OCI-LY7 (cell line): ENCODE results near the gene PRKG1. TPM values are rescaled to one million over a fixed set of nuclear protein-coding genes. Genes with fewer than 3 reads are reported as not detected.

ENCODE experiments used
- BruUV-seq: library from RNA; stranded (reverse); fragments of 400-500 nt; replicated peaks from 2 replicates; lab custom pipeline; 2021; lab: Mats Ljungman, UMichigan
- CTCF ChIA-PET: fragments of 300-600 bp; sonication (Branson Sonifier 250); formaldehyde crosslinking; loops from one replicate; lab custom pipeline; 2022; ENCODE audit warnings: antibody characterized with exemption; ENCODE audit not compliant: unreplicated experiment; lab: Charles Lee
- POLR2A ChIA-PET: fragments of 300-600 bp; sonication (Branson Sonifier 250); formaldehyde crosslinking; loops from one replicate; lab custom pipeline; 2022; ENCODE audit warnings: antibody characterized with exemption; lab: Charles Lee
- DNase-seq: peaks from one replicate; pipeline ENCODE4 v3.0.0-alpha.2; 2015; ENCODE audit warnings: low spot score
- H2AFZ ChIP-seq: fragments of 200-600 bp; sonication (generic), shearing (Covaris generic); 2 replicates; pipeline ENCODE4 v1.6.1; 2014; ENCODE audit warnings: mild to moderate bottlenecking, antibody characterized with exemption, low read length, moderate library complexity
- H3K27ac ChIP-seq: fragments of 200-600 bp; sonication (generic); 2 replicates; pipeline ENCODE4 v1.5.1; 2014; ENCODE audit warnings: mixed run types, low read depth, mild to moderate bottlenecking, moderate library complexity, low read length, inconsistent platforms; ENCODE audit not compliant: poor library complexity, severe bottlenecking
- H3K36me3 ChIP-seq: fragments of 200-600 bp; sonication (generic); 2 replicates; pipeline ENCODE4 v1.6.1; 2014; ENCODE audit warnings: mild to moderate bottlenecking, antibody characterized with exemption, low read length, moderate library complexity, mixed read lengths; ENCODE audit not compliant: insufficient read depth
- H3K4me1 ChIP-seq: fragments of 200-600 bp; sonication (generic); 2 replicates; pipeline ENCODE4 v1.5.1; 2014; ENCODE audit warnings: mild to moderate bottlenecking, low read length; ENCODE audit not compliant: insufficient read depth, poor library complexity, severe bottlenecking
- H3K4me2 ChIP-seq: fragments of 200-600 bp; sonication (generic); 2 replicates; pipeline ENCODE4 v1.6.1; 2014; ENCODE audit warnings: mild to moderate bottlenecking, low read length
- H3K4me3 ChIP-seq: fragments of 200-600 bp; sonication (generic); 2 replicates; pipeline ENCODE4 v1.5.1; 2014; ENCODE audit warnings: mild to moderate bottlenecking, low read depth, low read length; ENCODE audit not compliant: poor library complexity, severe bottlenecking
- H3K79me2 ChIP-seq: fragments of 200-600 bp; sonication (generic); 2 replicates; pipeline ENCODE4 v1.6.1; 2016; ENCODE audit warnings: low read depth, mild to moderate bottlenecking, low read length, moderate library complexity, mixed read lengths; ENCODE audit not compliant: insufficient read depth
- H3K9me2 ChIP-seq: fragments of 200-600 bp; sonication (generic); 2 replicates; pipeline ENCODE4 v1.6.1; 2016; ENCODE audit warnings: mild to moderate bottlenecking, low read length, mixed read lengths; ENCODE audit not compliant: insufficient read depth
- H3K9me3 ChIP-seq: fragments of 200-600 bp; sonication (generic); 2 replicates; pipeline ENCODE4 v1.6.1; 2014; ENCODE audit warnings: mild to moderate bottlenecking, mixed run types, low read length, mixed read lengths
- H4K20me1 ChIP-seq: fragments of 200-600 bp; sonication (generic); 2 replicates; pipeline ENCODE4 v1.6.1; 2014; ENCODE audit warnings: mild to moderate bottlenecking, antibody characterized with exemption, low read length, moderate library complexity, mixed read lengths; ENCODE audit not compliant: insufficient read depth
- CTCF ChIP-seq: fragments of 200-600 bp; sonication (generic); conservative IDR thresholded peaks from 2 replicates; pipeline ENCODE4 v1.5.1; 2014; ENCODE audit warnings: mild to moderate bottlenecking, antibody characterized with exemption, low read length, moderate library complexity, mixed read lengths
- EZH2phosphoT487 ChIP-seq: fragments of 200-600 bp; sonication (generic); IDR thresholded peaks from 2 replicates; pipeline ENCODE4 v1.6.1; 2018; ENCODE audit warnings: low read depth, borderline replicate concordance, mild to moderate bottlenecking, mixed run types, antibody characterized with exemption, low read length, moderate library complexity, mixed read lengths
- intact Hi-C: fragments of 100-400 bp; cut with micrococcal nuclease; formaldehyde crosslinking; loops from one replicate; pipeline ENCODE4 v1.10.0; 2022; ENCODE audit not compliant: unreplicated experiment
- total RNA-seq, 2 experiments: library from RNA; depleted of rRNA in 1 of 2; stranded (reverse); fragments of >200 nt in 1 of 2; shearing (Covaris generic) in 1 of 2; gene quantifications; 2 replicates each; pipeline ENCODE4 v1.2.3, GENCODE V29; 2014 to 2022

The PRKG1 gene
- total RNA-seq, 2 experiments from 2014 or later, result not detected

- Histone ChIP-seq H3K79me2 (no peaks in the 10 kb centered on the region), H3K4me3 (no peak overlapping the region), H3K9me3 (no peaks in the 10 kb centered on the region), H3K9me2 (no peaks in the 10 kb centered on the region), H4K20me1 (no peaks in the 10 kb centered on the region), H3K4me2 (no peak overlapping the region), H3K4me1 (no peaks in the 10 kb centered on the region), H3K27ac (no peak overlapping the region), H3K36me3 (no peaks in the 10 kb centered on the region), H2AFZ (no peak overlapping the region)
- intact Hi-C loops, result no loop called here
- ChIA-PET CTCF (no interaction called here), POLR2A (interaction anchor here (0.6 kb wide), 1 partner anchor 172 kb away, joined by 3 read pairs; no protein-coding TSS in a partner anchor)
- TF ChIP-seq CTCF, result no peak
- no peak for TF ChIP-seq EZH2phosphoT487
- no peak for DNase-seq
- BruUV-seq, result no TSS peak
Observed at GRCh38 chr10:51834548-51834947, 760.3 kb downstream of the PRKG1 start.

GRCh38 chr10:51838471-51838870 lies 764.2 kb downstream of the PRKG1 start:
- H3K4me3 ChIP-seq, result no peak overlapping the region
- TF ChIP-seq EZH2phosphoT487 (no peak), CTCF (no peak)
- H4K20me1 ChIP-seq, result no peaks in the 10 kb centered on the region
- BruUV-seq, result no TSS peak
- intact Hi-C loops, result no loop called here
- no peaks in the 10 kb centered on the region for H3K9me2 ChIP-seq
- H3K79me2 ChIP-seq, result no peaks in the 10 kb centered on the region
- H3K4me1 ChIP-seq, result no peaks in the 10 kb centered on the region
- H3K36me3 ChIP-seq, result no peaks in the 10 kb centered on the region
- no peak overlapping the region for H2AFZ ChIP-seq
- no peak overlapping the region for H3K4me2 ChIP-seq
- no peaks in the 10 kb centered on the region for H3K9me3 ChIP-seq
- no peak for DNase-seq
- no peak overlapping the region for H3K27ac ChIP-seq
- POLR2A ChIA-PET, result interaction anchor here (1.0 kb wide), 1 partner anchor 14 kb away, joined by 3 read pairs; no protein-coding TSS in a partner anchor
- CTCF ChIA-PET, result no interaction called here

GRCh38 chr10:51843966-51844365 lies 769.7 kb downstream of the PRKG1 start:
- TF ChIP-seq CTCF (no peak), EZH2phosphoT487 (no peak)
- Histone ChIP-seq H3K9me3 (no peaks in the 10 kb centered on the region), H3K9me2 (no peaks in the 10 kb centered on the region), H4K20me1 (no peaks in the 10 kb centered on the region), H3K79me2 (no peaks in the 10 kb centered on the region), H3K27ac (no peak overlapping the region), H3K36me3 (no peaks in the 10 kb centered on the region), H3K4me2 (no peak overlapping the region), H3K4me1 (no peaks in the 10 kb centered on the region), H3K4me3 (no peak overlapping the region), H2AFZ (no peak overlapping the region)
- intact Hi-C loops, result no loop called here
- DNase-seq, result no peak
- POLR2A ChIA-PET, result interaction anchor here (0.6 kb wide), 1 partner anchor 15 kb away, joined by 3 read pairs; no protein-coding TSS in a partner anchor
- CTCF ChIA-PET, result no interaction called here
- no TSS peak for BruUV-seq
